GM10248 (cell line): ENCODE results near the gene BRSK2.

ENCODE experiments used
- CTCF ChIA-PET: fragments of 300-600 bp; sonication (Branson Sonifier 250); formaldehyde crosslinking; extraction: SDS; loops from one replicate; lab custom pipeline; 2021; ENCODE audit warnings: antibody characterized with exemption; lab: Yijun Ruan, JAX
- POLR2A ChIA-PET: fragments of 350-650 bp; sonication (Branson Sonifier 250); formaldehyde crosslinking; extraction: SDS; loops from one replicate; lab custom pipeline; 2020; ENCODE audit warnings: antibody characterized with exemption; lab: Yijun Ruan, JAX
- DNase-seq: peaks from one replicate; pipeline ENCODE4 v3.0.0; 2012; ENCODE audit errors: extremely low spot score
- CTCF ChIP-seq: IDR thresholded peaks from 2 replicates; pipeline ENCODE4 v1.5.1; 2012; ENCODE audit warnings: mild to moderate bottlenecking, low read depth; ENCODE audit errors: extremely low read depth, missing control alignments, control extremely low read depth

The BRSK2 gene

GRCh38 chr11:1367721-1368120, 22.0 kb upstream of the BRSK2 start:
- TF ChIP-seq CTCF: no peak
- POLR2A ChIA-PET: no interaction called here
- no peak for DNase-seq
- CTCF ChIA-PET: no interaction called here

GRCh38 chr11:1368216-1368615, 21.5 kb upstream of the BRSK2 start:
- TF ChIP-seq CTCF: no peak
- ChIA-PET POLR2A (no interaction called here), CTCF (no interaction called here)
- DNase-seq: no peak

GRCh38 chr11:1368966-1369365, 20.8 kb upstream of the BRSK2 start:
- POLR2A ChIA-PET: no interaction called here
- no peak for TF ChIP-seq CTCF
- DNase-seq: no peak
- CTCF ChIA-PET: no interaction called here

GRCh38 chr11:1369371-1370005, 20.2 kb upstream of the BRSK2 start:
- CTCF ChIA-PET: no interaction called here
- DNase-seq: no peak

GRCh38 chr11:1370186-1371025, 19.3 kb upstream of the BRSK2 start:
- POLR2A ChIA-PET: no interaction called here
- no peak for TF ChIP-seq CTCF
- no peak for DNase-seq
- CTCF ChIA-PET: no interaction called here

More at GRCh38 chr11:1369371-1370005, 20.2 kb upstream of the BRSK2 start:
- POLR2A ChIA-PET: no interaction called here
- TF ChIP-seq CTCF: no peak

- ChIA-PET POLR2A (no interaction called here), CTCF (no interaction called here)
- DNase-seq: no peak
- TF ChIP-seq CTCF: no peak
Observed at GRCh38 chr11:1371026-1371325, 18.8 kb upstream of the BRSK2 start.

GRCh38 chr11:1371377-1371776, 18.4 kb upstream of the BRSK2 start:
- no peak for TF ChIP-seq CTCF
- CTCF ChIA-PET: no interaction called here
- POLR2A ChIA-PET: no interaction called here
- no peak for DNase-seq
